K562 (cell line): ENCODE results near the gene OGFR. TPM values are rescaled to one million over a fixed set of nuclear protein-coding genes. Genes with fewer than 3 reads are reported as not detected.

Experiments
- ATAC-seq: fragments of 200-7000 bp; cut with Tn5 transposase; 3 replicates; pipeline ENCODE4 v1.9.1; 2020; ENCODE audit warnings: moderate library complexity
- BruUV-seq: library from RNA; stranded (reverse); fragments of 400-500 nt; replicated peaks from 2 replicates; lab custom pipeline; 2021; lab: Mats Ljungman, UMichigan
- CTCF ChIA-PET: fragments of 300-600 bp; formaldehyde crosslinking; extraction: SDS; loops from one replicate; lab custom pipeline; 2021; ENCODE audit warnings: low intra/inter-chr PET ratio; lab: Yijun Ruan, JAX
- POLR2A ChIA-PET: fragments of 300-600, 350-650 bp; sonication (Branson Sonifier 250); formaldehyde crosslinking; extraction: SDS; loops from one replicate; lab custom pipeline; 2021; ENCODE audit warnings: antibody characterized with exemption, inconsistent platforms; lab: Yijun Ruan, JAX
- DNase-seq, 4 experiments: peaks; one replicate each; pipeline versions ENCODE4 v3.0.0 to v3.0.0-alpha.2; 2011 to 2018; ENCODE audit warnings: low spot score in 3 of 4, mixed read lengths in 3 of 4; ENCODE audit errors: extremely low read depth in 1 of 4
- FAIRE-seq: peaks from 2 replicates; lab custom pipeline; 2011; peaks lifted over from hg19 to GRCh38; lab: Jason Lieb, UNC
- H2AFZ ChIP-seq: 2 replicates; pipeline ENCODE4 v1.6.0; 2011; ENCODE audit warnings: low read depth, low read length, control low read depth, inconsistent platforms
- H3K27ac ChIP-seq: fragments of 200-600 bp; 3 replicates; pipeline ENCODE4 v1.8.0; 2011; ENCODE audit warnings: low read depth, mild to moderate bottlenecking, control low read depth, inconsistent platforms, low read length, moderate library complexity, mixed read lengths; ENCODE audit errors: extremely low read depth
- H3K27me3 ChIP-seq, 2 experiments: fragments of 300-600 bp in 1 of 2; 2 replicates in 1 of 2; 3 replicates in 1 of 2; pipeline versions ENCODE4 v1.6.0 to v1.8.0; 2011; ENCODE audit warnings: inconsistent platforms in 2 of 2, low read length in 2 of 2, mild to moderate bottlenecking in 1 of 2, mixed read lengths in 1 of 2, moderate library complexity in 1 of 2; ENCODE audit not compliant: control insufficient read depth in 2 of 2, insufficient read depth in 2 of 2
- H3K36me3 ChIP-seq: fragments of 300-600 bp; 3 replicates; pipeline ENCODE4 v1.8.0; 2011; ENCODE audit warnings: mild to moderate bottlenecking, low read length, inconsistent platforms; ENCODE audit not compliant: control insufficient read depth, insufficient read depth
- H3K4me1 ChIP-seq, 2 experiments: fragments of 200-600 bp in 1 of 2; replicated peaks in 1 of 2; 2 replicates in 1 of 2; 3 replicates in 1 of 2; pipeline versions ENCODE4 v1.5.1 to v1.8.0; 2011; ENCODE audit warnings: inconsistent platforms in 2 of 2, low read length in 2 of 2, mild to moderate bottlenecking in 1 of 2, mixed read lengths in 1 of 2, moderate library complexity in 1 of 2; ENCODE audit not compliant: control insufficient read depth in 2 of 2, insufficient read depth in 2 of 2
- H3K4me2 ChIP-seq: 2 replicates; pipeline ENCODE4 v1.6.1; 2011; ENCODE audit warnings: low read length, control low read depth, inconsistent platforms, mixed read lengths; ENCODE audit not compliant: insufficient read depth
- H3K4me3 ChIP-seq: fragments of 200-600 bp; sonication (generic), shearing (Covaris generic); 2 replicates; pipeline ENCODE4 v1.5.1; 2016; ENCODE audit warnings: control low read depth, inconsistent platforms
- H3K79me2 ChIP-seq: fragments of 200-600 bp; 3 replicates; pipeline ENCODE4 v1.8.0; 2011; ENCODE audit warnings: low read length, inconsistent platforms; ENCODE audit not compliant: control insufficient read depth, insufficient read depth
- H3K9ac ChIP-seq, 2 experiments: 2 replicates each; pipeline versions ENCODE4 v1.6.0 to v1.6.1; 2011; ENCODE audit warnings: low read depth in 2 of 2, low read length in 2 of 2, control low read depth in 1 of 2, inconsistent platforms in 1 of 2, mild to moderate bottlenecking in 1 of 2, mixed read lengths in 1 of 2; ENCODE audit not compliant: insufficient read depth in 1 of 2
- H3K9me1 ChIP-seq: one replicate; pipeline ENCODE4 v1.6.0; 2011; ENCODE audit warnings: inconsistent platforms, mild to moderate bottlenecking, low read length, moderate library complexity; ENCODE audit not compliant: control insufficient read depth, insufficient read depth
- H3K9me3 ChIP-seq: replicated peaks from 2 replicates; pipeline ENCODE4 v1.5.1; 2011; ENCODE audit warnings: low read depth, low read length, inconsistent platforms; ENCODE audit not compliant: control insufficient read depth, insufficient read depth
- H4K20me1 ChIP-seq: replicated peaks from 2 replicates; pipeline ENCODE4 v1.6.1; 2011; ENCODE audit warnings: low read length, inconsistent platforms, mixed read lengths; ENCODE audit not compliant: control insufficient read depth, insufficient read depth
- EGR1 ChIP-seq: fragments of 450-650 bp; conservative IDR thresholded peaks from 2 replicates; pipeline ENCODE4 v1.6.1; 2017; ENCODE audit warnings: mild to moderate bottlenecking
- MYC ChIP-seq, 2 experiments: fragments of 250-450 bp in 1 of 2; sonication (Bioruptor Pico) in 1 of 2; IDR thresholded peaks; 2 replicates each; pipeline versions ENCODE4 v1.5.1 to v1.6.1; 2012 to 2021; ENCODE audit warnings: low read depth in 2 of 2, borderline replicate concordance in 1 of 2, improper control_type of control experiment in 1 of 2, low read length in 1 of 2, mild to moderate bottlenecking in 1 of 2, moderate library complexity in 1 of 2
- NFRKB ChIP-seq: fragments of 450-650 bp; IDR thresholded peaks from 2 replicates; pipeline ENCODE4 v1.6.1; 2016; ENCODE audit warnings: low read depth
- NONO ChIP-seq, 2 experiments: fragments of 200-400 bp in 1 of 2; fragments of 450-650 bp in 1 of 2; formaldehyde crosslinking in 1 of 2; IDR thresholded peaks; 2 replicates each; pipeline ENCODE4 v1.6.1; 2017; ENCODE audit warnings: low read depth in 2 of 2, mild to moderate bottlenecking in 2 of 2, moderate library complexity in 2 of 2, low read length in 1 of 2
- PHF20 ChIP-seq: fragments of 450-650 bp; IDR thresholded peaks from 2 replicates; pipeline ENCODE4 v1.6.1; 2018; ENCODE audit not compliant: partially characterized antibody
- PURB ChIP-seq: sonication (generic); formaldehyde crosslinking; IDR thresholded peaks from 2 replicates; pipeline ENCODE4 v1.9.0; 2021; ENCODE audit warnings: low read depth, mild to moderate bottlenecking, missing genetic modification reagents
- RBFOX2 ChIP-seq: fragments of 200-400 bp; formaldehyde crosslinking; IDR thresholded peaks from 2 replicates; pipeline ENCODE4 v1.6.1; 2017; ENCODE audit warnings: low read depth, mild to moderate bottlenecking, low read length, moderate library complexity
- XRCC4 ChIP-seq: IDR thresholded peaks from one replicate; pipeline ENCODE4 v1.6.1; 2011; ENCODE audit not compliant: insufficient read depth, insufficient read length; ENCODE audit errors: extremely low read depth
- ZBED1 ChIP-seq: IDR thresholded peaks from 2 replicates; pipeline ENCODE4 v1.6.1; 2014
- ZKSCAN3 ChIP-seq: fragments of 250-450 bp; sonication (Bioruptor Pico); IDR thresholded peaks from 2 replicates; pipeline ENCODE4 v1.4.0; 2020
- ZNF239 ChIP-seq: fragments of 250-450 bp; sonication (Bioruptor Pico); IDR thresholded peaks from 2 replicates; pipeline ENCODE4 v1.4.0; 2020; ENCODE audit warnings: mild to moderate bottlenecking
- WGBS: fragments of 100-300 bp; shearing (Covaris generic); methylation state at CpG from one replicate; pipeline ENCODE4 v1.1.6; 2016; ENCODE audit warnings: low coverage, mixed read lengths; ENCODE audit not compliant: insufficient coverage; ENCODE audit errors: missing lambda C conversion rate; 5-methylcytosine and 5-hydroxymethylcytosine counted together
- in situ Hi-C: fragments of 300-500 bp; cut with MboI; formaldehyde crosslinking; loops from 4 replicates; pipeline ENCODE4 v1.15.0; 2018; ENCODE audit warnings: inconsistent platforms, mixed read lengths
- intact Hi-C: fragments of 100-400 bp; cut with micrococcal nuclease; formaldehyde crosslinking; loops from 2 replicates; pipeline ENCODE4 v1.14.2; 2022
- polyA plus RNA-seq, 8 experiments: library from polyadenylated mRNA; depleted of rRNA in 4 of 8; stranded (reverse) in 5 of 8; unstranded in 3 of 8; fragments of >200 nt; fragmentation: Nextera tagmentation in 2 of 8; fragmentation: Illumina TruSeq in 1 of 8; extraction: Ambion mirVana in 2 of 8; extraction: Trizol in 1 of 8; gene quantifications; 2 replicates each; pipeline versions ENCODE4 v1.2.1 to v1.2.3, GENCODE V29; 2011 to 2014; ENCODE audit warnings: inconsistent platforms in 1 of 8, missing spikeins in 1 of 8
- total RNA-seq, 7 experiments: library from RNA; depleted of rRNA in 6 of 7; stranded (reverse); fragments of >200 nt in 6 of 7; fragmentation: Illumina TruSeq in 2 of 7; extraction: Trizol in 2 of 7; gene quantifications; 2 replicates each; pipeline versions ENCODE4 v1.2.1 to v1.2.3, GENCODE V29; 2011 to 2021; ENCODE audit warnings: low replicate concordance in 1 of 7
- TF ChIP-seq, protein P1 (sequence below): fragments of 250-450 bp; sonication (Bioruptor Pico); IDR thresholded peaks from 2 replicates; pipeline ENCODE4 v1.5.0; 2022; ENCODE audit warnings: mild to moderate bottlenecking
- TF ChIP-seq, protein P2 (sequence below): IDR thresholded peaks from 2 replicates; pipeline ENCODE4 v1.6.1; 2014; ENCODE audit warnings: antibody characterized with exemption
- TF ChIP-seq, protein P3 (sequence below): fragments of 450-650 bp; IDR thresholded peaks from 2 replicates; pipeline ENCODE4 v1.6.1; 2017; ENCODE audit warnings: mild to moderate bottlenecking, moderate library complexity
- TF ChIP-seq, protein P4 (sequence below): fragments of 450-650 bp; formaldehyde crosslinking; IDR thresholded peaks from 2 replicates; pipeline ENCODE4 v1.4.0; 2022; ENCODE audit warnings: mild to moderate bottlenecking, moderate library complexity

The OGFR gene
- total and polyA plus RNA-seq, 9 of the 15 experiments (the other 6 are each of a cell fraction or from before 2014, with no cell fraction given): 0.39 to 56.3 (median 17.5) TPM

DNA sequence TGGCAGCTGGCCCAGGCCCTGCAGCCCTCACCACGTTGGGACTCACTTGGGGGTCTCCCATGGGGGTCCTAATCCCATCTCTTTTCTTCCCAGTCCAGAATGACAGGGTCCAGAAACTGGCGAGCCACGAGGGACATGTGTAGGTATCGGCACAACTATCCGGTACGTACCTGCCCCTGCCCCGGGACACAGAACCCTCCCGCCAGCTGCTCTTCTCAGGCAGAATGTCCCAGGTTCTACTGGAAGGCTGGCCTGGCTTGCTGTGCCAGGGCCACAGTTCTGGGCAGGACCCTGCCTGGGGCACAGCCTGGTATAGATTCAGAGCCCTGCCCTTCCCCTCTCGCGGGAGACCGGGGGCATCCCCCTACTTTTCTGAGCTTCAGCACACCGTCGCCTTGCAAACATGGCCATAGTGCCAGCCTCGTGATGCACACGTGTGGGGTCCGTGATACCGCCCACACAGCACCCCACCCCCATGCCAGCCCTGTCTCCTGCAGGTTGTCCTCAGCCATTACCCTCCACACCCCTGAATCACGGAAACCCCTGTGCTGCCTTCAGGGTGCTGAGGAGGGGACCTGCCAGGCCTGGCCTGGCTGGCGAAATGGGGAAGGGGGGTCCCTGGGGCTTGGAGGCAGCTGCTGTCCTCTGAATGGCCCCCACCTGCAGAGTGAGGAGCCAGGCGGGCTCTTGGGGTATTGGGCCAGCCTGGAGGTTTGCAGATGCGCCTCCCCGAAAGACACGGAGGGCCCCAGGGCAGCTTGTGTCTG lies 3.0 kb downstream of the OGFR start:
- Histone ChIP-seq H2AFZ (no peak overlapping the region), H3K4me3 (no peak overlapping the region), H3K27ac (no peak overlapping the region), H3K9me3 (no peaks in the 10 kb centered on the region), H3K4me1 (peaks cover 11 to 62% of the 10 kb centered on the region in 2 experiments), H3K4me2 (no peak overlapping the region), H3K27me3 (no peaks in the 10 kb centered on the region), H3K9ac (peak overlapping the region in 1 of 2 experiments; percentile 35; a peak in 1 of 4 replicates), H3K79me2 (peaks cover 25% of the 10 kb centered on the region), H3K9me1 (no peaks in the 10 kb centered on the region), H4K20me1 (peaks cover 4% of the 10 kb centered on the region), H3K36me3 (peaks cover 57% of the 10 kb centered on the region; the same call in 2 of the 3 replicates)
- 73% methylated on average over 19 of the region's 23 CpGs for WGBS
- intact Hi-C loops (loop anchor here (5.0 kb wide), 2 partner anchors 140 to 185 kb away; no protein-coding TSS in a partner anchor), in situ Hi-C loops (loop anchor here (10.0 kb wide), 1 partner anchor 313 kb away; no protein-coding TSS in a partner anchor)
- TF ChIP-seq ZBED1: no peak
- TF ChIP-seq ZNF239 (CRISPR knock-in tag): no peak
- TF ChIP-seq, protein P1, sequence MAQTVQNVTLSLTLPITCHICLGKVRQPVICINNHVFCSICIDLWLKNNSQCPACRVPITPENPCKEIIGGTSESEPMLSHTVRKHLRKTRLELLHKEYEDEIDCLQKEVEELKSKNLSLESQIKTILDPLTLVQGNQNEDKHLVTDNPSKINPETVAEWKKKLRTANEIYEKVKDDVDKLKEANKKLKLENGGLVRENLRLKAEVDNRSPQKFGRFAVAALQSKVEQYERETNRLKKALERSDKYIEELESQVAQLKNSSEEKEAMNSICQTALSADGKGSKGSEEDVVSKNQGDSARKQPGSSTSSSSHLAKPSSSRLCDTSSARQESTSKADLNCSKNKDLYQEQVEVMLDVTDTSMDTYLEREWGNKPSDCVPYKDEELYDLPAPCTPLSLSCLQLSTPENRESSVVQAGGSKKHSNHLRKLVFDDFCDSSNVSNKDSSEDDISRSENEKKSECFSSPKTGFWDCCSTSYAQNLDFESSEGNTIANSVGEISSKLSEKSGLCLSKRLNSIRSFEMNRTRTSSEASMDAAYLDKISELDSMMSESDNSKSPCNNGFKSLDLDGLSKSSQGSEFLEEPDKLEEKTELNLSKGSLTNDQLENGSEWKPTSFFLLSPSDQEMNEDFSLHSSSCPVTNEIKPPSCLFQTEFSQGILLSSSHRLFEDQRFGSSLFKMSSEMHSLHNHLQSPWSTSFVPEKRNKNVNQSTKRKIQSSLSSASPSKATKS: no peak
- TF ChIP-seq NONO (IDR thresholded peaks at IDR 0.05; ENCODE audit: low read depth in 2 of 2, low read length in 1 of 2): no peak
- no peak for TF ChIP-seq PURB (CRISPR knock-in tag)
- TF ChIP-seq, protein P2, sequence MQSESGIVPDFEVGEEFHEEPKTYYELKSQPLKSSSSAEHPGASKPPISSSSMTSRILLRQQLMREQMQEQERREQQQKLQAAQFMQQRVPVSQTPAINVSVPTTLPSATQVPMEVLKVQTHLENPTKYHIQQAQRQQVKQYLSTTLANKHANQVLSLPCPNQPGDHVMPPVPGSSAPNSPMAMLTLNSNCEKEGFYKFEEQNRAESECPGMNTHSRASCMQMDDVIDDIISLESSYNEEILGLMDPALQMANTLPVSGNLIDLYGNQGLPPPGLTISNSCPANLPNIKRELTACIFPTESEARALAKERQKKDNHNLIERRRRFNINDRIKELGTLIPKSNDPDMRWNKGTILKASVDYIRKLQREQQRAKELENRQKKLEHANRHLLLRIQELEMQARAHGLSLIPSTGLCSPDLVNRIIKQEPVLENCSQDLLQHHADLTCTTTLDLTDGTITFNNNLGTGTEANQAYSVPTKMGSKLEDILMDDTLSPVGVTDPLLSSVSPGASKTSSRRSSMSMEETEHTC: no peak
- TF ChIP-seq, protein P3, sequence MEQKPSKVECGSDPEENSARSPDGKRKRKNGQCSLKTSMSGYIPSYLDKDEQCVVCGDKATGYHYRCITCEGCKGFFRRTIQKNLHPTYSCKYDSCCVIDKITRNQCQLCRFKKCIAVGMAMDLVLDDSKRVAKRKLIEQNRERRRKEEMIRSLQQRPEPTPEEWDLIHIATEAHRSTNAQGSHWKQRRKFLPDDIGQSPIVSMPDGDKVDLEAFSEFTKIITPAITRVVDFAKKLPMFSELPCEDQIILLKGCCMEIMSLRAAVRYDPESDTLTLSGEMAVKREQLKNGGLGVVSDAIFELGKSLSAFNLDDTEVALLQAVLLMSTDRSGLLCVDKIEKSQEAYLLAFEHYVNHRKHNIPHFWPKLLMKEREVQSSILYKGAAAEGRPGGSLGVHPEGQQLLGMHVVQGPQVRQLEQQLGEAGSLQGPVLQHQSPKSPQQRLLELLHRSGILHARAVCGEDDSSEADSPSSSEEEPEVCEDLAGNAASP: no peak
- TF ChIP-seq PHF20: no peak
- TF ChIP-seq NFRKB: no peak
- no peak for TF ChIP-seq MYC (IDR thresholded peaks at IDR 0.05; ENCODE audit: low read depth, low read length)
- no peak for TF ChIP-seq MYC (CRISPR knock-in tag; IDR thresholded peaks at IDR 0.05; ENCODE audit: borderline replicate concordance, low read depth)
- peak; percentile 47 for TF ChIP-seq RBFOX2
- 0 out of 2 replicates have a peak, but pooled peaks have one; percentile 6 for TF ChIP-seq EGR1
- TF ChIP-seq XRCC4: no peak
- TF ChIP-seq ZKSCAN3 (CRISPR knock-in tag): no peak
- TF ChIP-seq, protein P4, sequence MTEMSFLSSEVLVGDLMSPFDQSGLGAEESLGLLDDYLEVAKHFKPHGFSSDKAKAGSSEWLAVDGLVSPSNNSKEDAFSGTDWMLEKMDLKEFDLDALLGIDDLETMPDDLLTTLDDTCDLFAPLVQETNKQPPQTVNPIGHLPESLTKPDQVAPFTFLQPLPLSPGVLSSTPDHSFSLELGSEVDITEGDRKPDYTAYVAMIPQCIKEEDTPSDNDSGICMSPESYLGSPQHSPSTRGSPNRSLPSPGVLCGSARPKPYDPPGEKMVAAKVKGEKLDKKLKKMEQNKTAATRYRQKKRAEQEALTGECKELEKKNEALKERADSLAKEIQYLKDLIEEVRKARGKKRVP (CRISPR knock-in tag): no peak
- no TSS peak for BruUV-seq
- ChIA-PET CTCF (interaction anchor here (0.6 to 2.7 kb wide), 7 partner anchors 16 to 796 kb away, joined by 3 to 21 read pairs (median 4); partner anchors contain the start of gene ADRM1), POLR2A (interaction anchor here (0.7 to 1.3 kb wide), 3 partner anchors 11 to 47 kb away, joined by 3 to 4 read pairs (median 3); no protein-coding TSS in a partner anchor)
- ATAC-seq (no peak), FAIRE-seq (no peak), DNase-seq (no peak)
